Fibroblast of gingiva (primary cell): ENCODE results near the gene BDH1.
A peak's percentile ranks its signal among the peaks of the same experiment; 100 is the strongest.
"Not testable (repeated sequence)": the region's sequence is repeated elsewhere in the genome, so short reads cannot be mapped to it uniquely, and the experiment has no call there.

Experiments used
- DNase-seq: peaks from one replicate; pipeline ENCODE4 v3.0.0-alpha.2; 2011; ENCODE audit warnings: low read depth

BDH1 gene

DNA sequence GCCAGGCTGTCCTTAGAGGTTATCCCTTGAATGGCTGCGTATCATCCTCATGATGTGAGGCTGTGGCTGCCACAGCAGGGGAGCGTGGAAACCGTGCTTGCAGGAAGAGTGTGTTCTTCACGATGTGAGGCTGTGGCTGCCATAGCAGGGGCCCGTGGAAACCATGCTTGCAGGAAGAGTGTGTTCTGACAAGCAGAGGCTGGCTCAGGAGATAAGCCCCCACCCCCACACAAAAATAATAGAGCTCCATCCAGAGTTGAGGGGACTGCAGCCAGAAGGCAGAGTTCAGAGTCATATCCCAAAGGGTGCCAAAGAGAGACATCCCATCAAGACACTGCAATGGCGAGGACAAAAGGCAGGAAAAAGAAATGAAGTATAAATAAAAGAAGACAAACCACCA lies 22.6 kb upstream of the BDH1 start:
- no peak for DNase-seq

- no peak for DNase-seq
These were observed 21.8 kb upstream of the BDH1 start for GRCh38 chr3:197577366-197578074.

DNA sequence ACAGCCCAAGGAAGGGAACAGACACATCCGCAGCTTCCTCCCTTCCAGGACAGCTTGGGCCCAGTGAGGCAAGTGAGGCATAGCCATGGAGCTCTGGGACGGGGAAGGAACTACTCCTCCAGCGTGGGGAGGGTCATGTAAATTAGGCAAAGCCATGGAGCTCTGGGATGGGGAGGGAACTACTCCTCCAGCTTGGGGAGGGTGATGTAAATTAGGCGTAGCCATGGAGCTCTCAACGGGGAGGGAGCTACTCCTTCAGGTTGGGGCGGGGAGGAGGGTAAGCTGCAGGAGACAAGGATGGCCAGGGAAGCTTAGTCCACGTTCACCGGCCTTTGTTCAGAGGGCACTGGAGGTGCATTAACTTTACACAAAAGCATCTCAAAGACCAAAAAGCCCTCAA lies 21.1 kb upstream of the BDH1 start:
- no peak for DNase-seq

- no peak for DNase-seq
These were observed 19.6 kb upstream of the BDH1 start for GRCh38 chr3:197575362-197575761.

DNA sequence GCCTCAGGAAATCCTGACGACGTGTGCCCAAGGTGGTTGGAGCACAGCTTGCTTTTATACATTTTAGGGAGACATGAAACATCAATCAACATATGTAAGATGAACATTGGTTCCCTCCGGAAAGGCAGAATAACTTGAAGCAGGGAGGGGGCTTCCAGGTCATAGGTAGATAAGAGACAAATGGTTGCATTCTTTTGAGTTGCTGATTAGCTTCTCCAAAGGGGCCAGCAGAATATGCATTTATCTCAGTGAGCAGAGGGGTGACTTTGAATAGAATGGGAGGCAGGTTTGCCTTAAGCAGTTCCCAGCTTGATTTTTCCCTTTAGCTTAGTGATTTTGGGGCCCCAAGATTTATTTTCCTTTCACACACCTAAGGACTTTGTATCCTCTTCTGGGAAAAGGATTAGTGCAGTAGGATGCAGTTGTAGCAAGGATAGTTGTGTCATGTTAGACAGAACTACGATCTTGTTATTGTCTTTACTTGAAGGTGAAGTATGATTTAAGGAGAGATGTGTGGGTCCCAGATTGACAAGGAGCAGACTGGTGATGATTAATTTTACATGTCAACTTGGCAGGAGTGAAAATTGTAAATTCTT lies 18.7 kb upstream of the BDH1 start:
- DNase-seq: not testable (repeated sequence)

DNA sequence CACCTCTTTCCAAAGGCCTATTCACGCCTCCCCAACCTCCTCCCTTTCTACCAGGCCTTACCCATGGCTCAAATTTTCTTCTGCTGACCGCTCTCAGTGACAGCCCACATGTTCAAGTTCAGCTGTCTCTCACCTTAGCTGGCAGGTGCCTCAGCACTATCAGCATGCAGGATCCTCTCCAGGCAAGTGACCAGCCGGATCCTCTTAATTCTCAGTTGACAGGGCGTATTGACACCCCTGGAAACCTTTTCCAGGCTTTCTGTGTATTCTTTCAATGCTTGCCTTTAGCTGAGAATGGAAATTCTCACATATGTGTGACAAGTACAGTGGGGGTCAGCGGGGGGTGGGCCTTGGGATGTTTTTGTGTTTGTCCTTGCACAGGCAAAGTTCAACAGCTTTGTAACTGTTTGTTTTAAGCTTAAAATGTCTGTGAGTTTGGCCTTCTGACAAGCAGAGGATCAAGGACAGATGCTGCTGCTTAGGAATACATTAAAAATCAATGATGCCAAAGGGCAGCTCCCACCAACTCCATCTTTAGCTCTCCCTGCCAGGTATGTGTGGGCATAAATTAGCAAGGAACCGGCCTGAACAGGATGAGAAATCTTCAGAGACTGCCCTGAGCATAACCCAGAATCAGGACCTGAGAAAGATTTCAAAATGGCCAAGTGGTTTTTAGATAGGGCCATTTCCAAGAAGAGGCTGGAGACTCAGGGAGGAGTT lies 17.4 kb upstream of the BDH1 start:
- no peak for DNase-seq

- DNase-seq: not testable (repeated sequence)
These were observed 16.1 kb upstream of the BDH1 start for GRCh38 chr3:197571880-197572172.

- not testable (repeated sequence) for DNase-seq
These were observed 15.5 kb upstream of the BDH1 start for GRCh38 chr3:197571074-197571879.

DNA sequence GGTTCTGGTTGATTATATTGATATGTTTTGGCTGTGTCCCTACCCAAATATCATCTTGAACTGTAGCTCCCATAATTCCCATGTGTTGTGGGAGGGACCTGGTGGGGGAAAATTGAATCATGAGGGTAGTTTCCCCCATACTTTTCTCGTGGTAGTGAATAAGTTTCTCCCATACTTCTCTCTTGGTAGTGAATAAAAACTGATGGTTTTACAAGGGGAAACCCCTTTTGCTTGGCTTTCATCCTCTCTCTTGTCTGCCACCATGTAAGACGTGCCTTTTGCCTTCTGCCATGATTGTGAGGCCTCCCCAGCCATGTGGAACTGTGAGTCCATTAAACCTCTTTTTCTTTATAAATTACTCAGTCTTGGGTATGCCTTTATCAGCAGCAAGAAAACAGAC lies 13.7 kb upstream of the BDH1 start:
- not testable (repeated sequence) for DNase-seq

DNA sequence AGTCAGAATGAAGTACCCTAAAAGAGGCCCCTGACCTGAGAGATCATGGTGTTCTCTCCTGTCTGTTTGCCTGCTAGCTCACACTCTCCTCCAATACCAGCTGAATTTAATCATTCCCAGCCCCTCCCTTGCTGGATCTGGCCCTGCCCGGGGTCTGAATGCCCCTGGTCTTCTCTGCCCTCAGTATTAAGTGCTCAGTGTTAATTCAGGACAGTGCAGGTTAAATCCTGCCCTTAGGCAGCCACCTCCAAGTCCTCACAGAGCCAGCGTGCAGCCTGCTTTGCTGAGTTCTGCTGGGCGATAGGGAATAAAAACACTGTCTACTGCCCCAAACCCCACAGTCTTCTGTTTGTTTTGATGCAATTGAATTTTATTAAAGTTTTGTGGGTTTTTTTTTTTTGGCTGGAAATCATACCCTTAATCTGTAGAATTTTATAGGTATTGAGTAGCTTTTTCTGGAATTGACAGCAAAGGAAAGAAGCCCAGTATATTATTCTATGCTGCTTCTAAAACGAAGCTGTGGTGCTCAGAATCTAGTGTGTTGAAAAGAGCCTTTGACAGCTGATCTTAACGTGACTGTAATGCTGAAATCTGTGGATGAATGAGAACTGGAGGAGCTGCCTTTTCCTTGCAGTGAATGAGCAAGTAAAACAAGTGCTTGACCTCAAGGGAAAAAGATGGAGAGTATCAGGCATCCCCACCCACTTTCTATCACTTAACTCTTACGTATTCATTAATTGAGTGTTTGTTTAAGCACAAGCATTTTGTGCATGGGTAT lies 12.3 kb upstream of the BDH1 start:
- DNase-seq: no peak

GRCh38 chr3:197566155-197566554 lies 10.4 kb upstream of the BDH1 start:
- DNase-seq: not testable (repeated sequence)

GRCh38 chr3:197564097-197564843 lies 8.5 kb upstream of the BDH1 start:
- DNase-seq: no peak

DNA sequence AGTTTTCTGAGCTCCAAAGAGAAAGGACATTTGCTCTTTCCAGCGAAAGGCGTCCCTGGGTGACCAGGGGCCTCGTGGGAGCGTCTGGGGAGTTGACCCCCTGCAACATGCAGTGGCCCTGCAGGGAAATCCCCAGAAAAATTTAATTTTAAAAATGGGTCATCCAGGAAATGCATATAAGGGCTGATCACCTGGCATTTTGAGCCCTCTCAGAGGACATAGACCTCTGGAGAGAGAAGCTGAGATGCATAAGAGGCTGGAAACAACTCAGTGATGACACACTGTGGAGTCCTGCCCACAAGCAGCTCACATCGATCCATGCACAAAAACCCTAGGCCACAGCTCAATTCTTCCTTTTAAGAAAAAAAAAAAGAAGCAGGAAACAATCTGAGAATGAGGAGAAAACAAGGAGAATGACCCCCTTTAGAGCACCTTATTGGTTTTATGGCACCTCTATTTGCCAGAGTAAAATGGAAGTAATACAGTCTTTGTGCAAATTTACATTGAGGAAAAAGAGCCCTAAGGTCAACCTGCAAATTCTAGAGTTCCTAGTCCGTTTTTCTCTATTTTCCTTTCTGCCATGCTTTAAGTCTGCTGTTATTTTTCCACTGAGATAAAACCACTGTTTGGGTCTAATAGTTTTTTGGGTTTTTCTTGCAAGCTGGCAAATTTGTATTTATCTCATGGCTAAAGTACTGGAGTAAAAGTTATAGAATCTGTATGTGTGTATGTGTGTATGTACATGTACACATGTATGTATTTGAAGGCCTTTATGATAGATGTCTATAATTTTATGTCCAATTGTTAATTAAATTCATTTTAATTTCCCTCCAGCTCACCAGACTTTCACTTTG lies 6.9 kb upstream of the BDH1 start:
- no peak for DNase-seq

- no peak for DNase-seq
These were observed 6.2 kb upstream of the BDH1 start for GRCh38 chr3:197561926-197562325.

DNA sequence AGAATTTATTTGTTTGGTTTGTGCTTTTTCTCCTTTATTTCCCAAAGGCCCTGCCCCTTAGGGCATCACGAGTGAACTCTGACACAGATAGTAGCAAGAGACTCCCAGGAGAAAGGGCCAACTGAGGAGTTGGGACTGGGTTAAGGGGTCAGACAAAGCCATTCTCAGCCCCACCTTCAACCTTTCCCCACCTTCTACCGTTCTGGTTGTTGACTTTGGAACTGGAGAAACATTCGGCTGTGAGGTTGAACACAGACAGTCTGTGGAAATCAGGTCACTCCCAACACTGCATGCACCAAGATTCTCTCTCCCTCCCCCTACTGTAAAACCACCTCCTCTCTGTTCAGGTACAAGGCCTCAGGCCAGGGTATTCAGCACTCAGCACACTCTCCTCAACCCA lies 3.9 kb upstream of the BDH1 start:
- no peak for DNase-seq

- peak; percentile 98 for DNase-seq
These were observed 1.0 kb downstream of the BDH1 start for GRCh38 chr3:197554562-197555280.

DNA sequence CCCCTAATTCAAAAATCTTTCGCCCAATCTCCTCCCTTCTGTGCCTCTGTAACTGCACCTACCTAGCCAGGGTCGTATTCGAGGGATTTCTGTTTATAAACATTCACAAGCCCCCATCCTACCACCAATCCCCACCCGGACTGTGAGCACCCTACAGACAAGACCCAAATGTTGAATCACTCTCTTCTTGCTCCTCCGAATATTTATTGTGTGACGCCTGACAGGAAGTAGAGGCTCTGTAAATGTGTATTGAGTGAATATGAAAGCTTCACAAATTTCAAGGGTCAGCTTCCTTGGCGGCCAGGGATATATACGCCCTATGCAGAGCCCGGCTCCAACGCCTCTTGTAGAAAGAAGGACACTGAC lies 1.6 kb downstream of the BDH1 start:
- no peak for DNase-seq

GRCh38 chr3:197552198-197552597 lies 3.6 kb downstream of the BDH1 start:
- DNase-seq: no peak

- DNase-seq: no peak
These were observed 5.3 kb downstream of the BDH1 start for GRCh38 chr3:197550489-197550888.
